IMR-90 (cell line): ENCODE results near the gene ADGRD1. TPM values are rescaled to one million over a fixed set of nuclear protein-coding genes. Genes with fewer than 3 reads are reported as not detected.

Experiments used
- ATAC-seq: fragments of 200-7000 bp; cut with Tn5 transposase; 2 replicates; pipeline ENCODE4 v1.9.1; 2020; ENCODE audit warnings: low read depth, mild to moderate bottlenecking, moderate library complexity
- BruUV-seq: library from RNA; stranded (reverse); fragments of 400-500 nt; replicated peaks from 2 replicates; lab custom pipeline; 2021; lab: Mats Ljungman, UMichigan
- CTCF ChIA-PET: fragments of 300-600 bp; formaldehyde crosslinking; extraction: SDS; loops from one replicate; lab custom pipeline; 2021; ENCODE audit warnings: antibody characterized with exemption; lab: Yijun Ruan, JAX
- POLR2A ChIA-PET: fragments of 300-600 bp; sonication (Branson Sonifier 250); formaldehyde crosslinking; loops from one replicate; lab custom pipeline; 2022; ENCODE audit warnings: antibody characterized with exemption; ENCODE audit not compliant: unreplicated experiment; lab: Charles Lee
- DNase-seq: peaks from one replicate; pipeline ENCODE4 v3.0.0; 2013
- H2AFZ ChIP-seq: replicated peaks from 2 replicates; pipeline ENCODE3; 2013; ENCODE audit warnings: low read length, mild to moderate bottlenecking; ENCODE audit not compliant: poor library complexity
- H2AK5ac ChIP-seq: 2 replicates; pipeline ENCODE4 v1.6.1; 2013; ENCODE audit warnings: low read depth, low read length, inconsistent platforms
- H2AK9ac ChIP-seq: replicated peaks from 2 replicates; pipeline ENCODE3; 2013; ENCODE audit warnings: mild to moderate bottlenecking, low read depth, low read length, moderate library complexity; ENCODE audit not compliant: poor library complexity
- H2BK120ac ChIP-seq: 2 replicates; pipeline ENCODE4 v1.6.1; 2013; ENCODE audit warnings: low read depth, low read length, inconsistent platforms
- H2BK15ac ChIP-seq: 3 replicates; pipeline ENCODE4 v1.6.1; 2013; ENCODE audit warnings: low read depth, low read length, inconsistent platforms
- H2BK20ac ChIP-seq: 2 replicates; pipeline ENCODE4 v1.6.1; 2013; ENCODE audit warnings: low read depth, mild to moderate bottlenecking, inconsistent platforms, low read length, moderate library complexity
- H2BK5ac ChIP-seq: 2 replicates; pipeline ENCODE4 v1.6.1; 2013; ENCODE audit warnings: mild to moderate bottlenecking, low read depth, low read length, inconsistent platforms; ENCODE audit not compliant: poor library complexity, severe bottlenecking
- H3K14ac ChIP-seq: replicated peaks from 2 replicates; pipeline ENCODE4 v1.6.1; 2013; ENCODE audit warnings: low read depth, low read length, inconsistent platforms
- H3K18ac ChIP-seq: 2 replicates; pipeline ENCODE4 v1.6.1; 2013; ENCODE audit warnings: low read depth, low read length, control low read depth
- H3K23ac ChIP-seq: 2 replicates; pipeline ENCODE4 v1.6.1; 2013; ENCODE audit warnings: low read depth, low read length, inconsistent platforms
- H3K27ac ChIP-seq: 2 replicates; pipeline ENCODE4 v1.5.1; 2013; ENCODE audit warnings: mild to moderate bottlenecking, control low read depth, low read length; ENCODE audit not compliant: insufficient read depth
- H3K27me3 ChIP-seq: 2 replicates; pipeline ENCODE4 v1.6.1; 2013; ENCODE audit warnings: low read length; ENCODE audit not compliant: control insufficient read depth, insufficient read depth
- H3K36me3 ChIP-seq: 2 replicates; pipeline ENCODE4 v1.6.1; 2013; ENCODE audit warnings: low read length, mixed read lengths; ENCODE audit not compliant: control insufficient read depth, insufficient read depth
- H3K4ac ChIP-seq: 2 replicates; pipeline ENCODE4 v1.6.1; 2013; ENCODE audit warnings: low read depth, low read length, inconsistent platforms
- H3K4me1 ChIP-seq: 2 replicates; pipeline ENCODE4 v1.6.1; 2013; ENCODE audit warnings: low read length, mixed read lengths; ENCODE audit not compliant: control insufficient read depth, insufficient read depth
- H3K4me2 ChIP-seq: 2 replicates; pipeline ENCODE4 v1.6.1; 2013; ENCODE audit warnings: low read depth, mild to moderate bottlenecking, control low read depth, low read length, moderate library complexity
- H3K4me3 ChIP-seq: 2 replicates; pipeline ENCODE4 v1.5.1; 2013; ENCODE audit warnings: low read depth, mild to moderate bottlenecking, control low read depth, low read length, moderate library complexity; ENCODE audit not compliant: insufficient read depth
- H3K56ac ChIP-seq: 2 replicates; pipeline ENCODE4 v1.6.1; 2013; ENCODE audit warnings: low read length, inconsistent platforms; ENCODE audit not compliant: insufficient read depth; ENCODE audit errors: extremely low read depth
- H3K79me1 ChIP-seq, 2 experiments: 2 replicates each; pipeline ENCODE4 v1.6.1; 2013; ENCODE audit warnings: low read length in 2 of 2, inconsistent platforms in 1 of 2, low read depth in 1 of 2
- H3K9ac ChIP-seq: 2 replicates; pipeline ENCODE4 v1.6.1; 2013; ENCODE audit warnings: low read depth, low read length, control low read depth
- H3K9me1 ChIP-seq: 2 replicates; pipeline ENCODE4 v1.6.1; 2013; ENCODE audit warnings: low read length, inconsistent platforms; ENCODE audit not compliant: insufficient read depth
- H3K9me3 ChIP-seq: 2 replicates; pipeline ENCODE4 v1.6.1; 2013; ENCODE audit warnings: low read length; ENCODE audit not compliant: control insufficient read depth, insufficient read depth
- H4K20me1 ChIP-seq: 2 replicates; pipeline ENCODE4 v1.6.1; 2013; ENCODE audit warnings: low read length, inconsistent platforms; ENCODE audit not compliant: insufficient read depth
- H4K5ac ChIP-seq: 2 replicates; pipeline ENCODE4 v1.6.1; 2013; ENCODE audit warnings: mild to moderate bottlenecking, low read depth, low read length, control low read depth
- H4K8ac ChIP-seq, 2 experiments: 2 replicates each; pipeline ENCODE4 v1.6.1; 2013; ENCODE audit warnings: low read depth in 2 of 2, low read length in 2 of 2, control low read depth in 1 of 2, inconsistent platforms in 1 of 2
- H4K91ac ChIP-seq: 2 replicates; pipeline ENCODE4 v1.6.1; 2013; ENCODE audit warnings: low read depth, low read length, inconsistent platforms; ENCODE audit not compliant: insufficient read depth
- ELK1 ChIP-seq: fragments of 150-350 bp; IDR thresholded peaks from 2 replicates; pipeline ENCODE4 v1.6.1; 2016; ENCODE audit warnings: low read depth, mild to moderate bottlenecking, low read length, moderate library complexity, borderline replicate concordance
- WGBS, 2 experiments: methylation state at CpG; one replicate each; pipeline versions ENCODE4 v1.1.5 to v1.1.7; 2013; ENCODE audit warnings: missing lambda C conversion rate in 2 of 2; ENCODE audit not compliant: insufficient read length in 1 of 2; ENCODE audit errors: extremely low coverage in 2 of 2; 5-methylcytosine and 5-hydroxymethylcytosine counted together
- dilution Hi-C: fragments of 300-500 bp; cut with HindIII; formaldehyde crosslinking; loops from one replicate; pipeline ENCODE4 v1.14.3; 2018; ENCODE audit warnings: low sequenced_read_pairs; ENCODE audit not compliant: unreplicated experiment
- in situ Hi-C: fragments of 300-500 bp; cut with MboI; formaldehyde crosslinking; loops from 3 replicates; pipeline ENCODE4 v1.14.3; 2019; ENCODE audit warnings: low sequenced_read_pairs, inconsistent platforms, mixed read lengths
- intact Hi-C: fragments of 100-400 bp; cut with micrococcal nuclease; formaldehyde crosslinking; loops from 2 replicates; pipeline ENCODE4 v1.10.0; 2022
- polyA plus RNA-seq, 3 experiments: library from polyadenylated mRNA; depleted of rRNA; stranded (reverse); fragments of >200 nt; gene quantifications; 2 replicates each; pipeline ENCODE4 v1.2.3, GENCODE V29; 2012; ENCODE audit warnings: low replicate concordance in 1 of 3
- total RNA-seq: library from RNA; depleted of rRNA; stranded (reverse); fragments of >200 nt; gene quantifications from 2 replicates; pipeline ENCODE4 v1.2.3, GENCODE V29; 2012

ADGRD1 gene
- total and polyA plus RNA-seq, 2 of the 4 experiments (the other 2 are of a cell fraction) = not detected

- H2AFZ ChIP-seq = no peak overlapping the region
- no peak overlapping the region for H4K8ac ChIP-seq
- peaks cover 38% of the 10 kb centered on the region for H3K9me3 ChIP-seq
- WGBS, 2 experiments = no CpG with 5 or more reads among the region's 12 CpGs
- BruUV-seq = no TSS peak
- H3K4me2 ChIP-seq = no peak overlapping the region
- DNase-seq = no peak
- dilution Hi-C loops (no loop called here), in situ Hi-C loops (no loop called here), intact Hi-C loops (no loop called here)
- H3K9ac ChIP-seq = no peak overlapping the region
- TF ChIP-seq ELK1 = no peak
- H3K4me3 ChIP-seq = no peak overlapping the region
- H3K56ac ChIP-seq = no peak overlapping the region
- H3K79me1 ChIP-seq = no peaks in the 10 kb centered on the region
- no peak overlapping the region for H4K5ac ChIP-seq
- POLR2A ChIA-PET = no interaction called here
- H2BK120ac ChIP-seq = no peak overlapping the region
- no peak overlapping the region for H2AK9ac ChIP-seq
- H3K27ac ChIP-seq = no peak overlapping the region
- no peaks in the 10 kb centered on the region for H3K9me1 ChIP-seq
- no peak overlapping the region for H2BK15ac ChIP-seq
- no peak overlapping the region for H2BK20ac ChIP-seq
- no peak overlapping the region for H3K4ac ChIP-seq
- H2AK5ac ChIP-seq = no peak overlapping the region
- no peak overlapping the region for H3K14ac ChIP-seq
- H2BK5ac ChIP-seq = no peak overlapping the region
- no peaks in the 10 kb centered on the region for H4K20me1 ChIP-seq
- no peak overlapping the region for H3K18ac ChIP-seq
- H3K27me3 ChIP-seq = no peaks in the 10 kb centered on the region
- H3K36me3 ChIP-seq = no peaks in the 10 kb centered on the region
- no peak overlapping the region for H4K91ac ChIP-seq
- CTCF ChIA-PET = no interaction called here
- H3K23ac ChIP-seq = no peak overlapping the region
- no peak for ATAC-seq
- H3K4me1 ChIP-seq = no peaks in the 10 kb centered on the region
These were observed 25.1 kb downstream of the ADGRD1 start for GRCh38 chr12:130978785-130979184.
